Testis (tissue), 3 donors: ENCODE measurements around the gene CCDC93. TPM values are rescaled to one million over a fixed set of nuclear protein-coding genes. Genes with fewer than 3 reads are reported as not detected.

Experiments used
- DNase-seq: peaks from one replicate; pipeline ENCODE4 v3.0.0-alpha.2; 2019
- H3K27ac ChIP-seq, 2 donors: fragments of 200-600 bp; sonication (generic); one replicate each; pipeline ENCODE4 v1.5.1; 2019
- H3K27me3 ChIP-seq: fragments of 200-600 bp; sonication (generic); one replicate; pipeline ENCODE4 v1.5.1; 2019
- H3K36me3 ChIP-seq: fragments of 200-600 bp; sonication (generic); one replicate; pipeline ENCODE4 v1.5.1; 2017; ENCODE audit warnings: low read depth; ENCODE audit errors: missing control alignments
- H3K4me1 ChIP-seq: fragments of 200-600 bp; sonication (generic); one replicate; pipeline ENCODE4 v1.5.1; 2019
- H3K4me3 ChIP-seq, 2 donors: fragments of 200-600 bp; sonication (generic); one replicate each; pipeline ENCODE4 v1.5.1; 2017 to 2019
- H3K9me3 ChIP-seq: fragments of 200-600 bp; sonication (generic); one replicate; pipeline ENCODE4 v1.5.1; 2017
- POLR2A ChIP-seq: fragments of 450-650 bp; IDR thresholded peaks from one replicate; pipeline ENCODE4 v1.6.1; 2017; ENCODE audit warnings: antibody characterized with exemption, mild to moderate bottlenecking, moderate library complexity
- WGBS, 2 donors: methylation state at CpG; one replicate each; pipeline ENCODE4 v1.1.5; 2018; 5-methylcytosine and 5-hydroxymethylcytosine counted together
- intact Hi-C: fragments of 100-400 bp; cut with DNase I; formaldehyde crosslinking; loops from one replicate; pipeline ENCODE4 v1.15.1; 2023; ENCODE audit warnings: low total_unique reads
- polyA plus RNA-seq: library from polyadenylated mRNA; stranded (reverse); fragments of 350-450 nt; fragmentation: Illumina TruSeq; extraction: RNeasy Lipid Tissue Mini Kit (QIAGEN cat#74804); gene quantifications from one replicate; pipeline ENCODE4 v1.2.3, GENCODE V29; 2014; ENCODE audit warnings: low read depth, low replicate concordance; ENCODE audit not compliant: insufficient read depth
- total RNA-seq, 2 donors: library from RNA; depleted of rRNA; stranded (reverse); fragments of >200 nt; gene quantifications; one replicate each; pipeline ENCODE4 v1.2.3, GENCODE V29; 2016
- TF ChIP-seq, protein P1 (sequence below), 3 experiments: fragments of 450-650 bp in 2 of 3; fragments of 200-600 bp in 1 of 3; sonication (generic) in 1 of 3; IDR thresholded peaks; one replicate each; pipeline ENCODE4 v1.5.1; 2016 to 2019; ENCODE audit warnings: antibody characterized with exemption in 3 of 3, mild to moderate bottlenecking in 2 of 3, moderate library complexity in 1 of 3

CCDC93 gene
- total and polyA plus RNA-seq, 3 donors from 2014 or later: 44.4 to 82.3 (median 61.6) TPM

DNA sequence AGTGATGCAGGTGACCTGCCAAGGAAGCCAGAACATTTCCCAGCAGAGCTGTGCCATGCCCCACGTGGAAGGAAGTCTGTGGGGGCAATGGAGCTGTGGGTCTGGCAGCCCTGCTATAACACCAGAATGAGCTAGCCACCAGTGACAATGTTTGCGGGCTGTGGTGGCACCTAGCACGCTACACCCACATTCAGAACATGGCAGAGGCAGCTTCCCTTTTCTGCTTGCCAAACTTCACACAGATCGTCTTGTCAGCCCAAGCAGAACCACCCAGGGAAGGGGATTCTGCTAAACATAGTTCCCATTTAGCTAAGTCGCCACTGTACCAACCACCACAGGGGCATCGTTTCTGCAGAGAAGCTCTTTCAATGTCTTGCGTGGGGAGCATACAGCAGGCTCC lies 27.0 kb upstream of the CCDC93 start:
- Histone ChIP-seq H3K36me3 (no peaks in the 10 kb centered on the region), H3K27me3 (no peaks in the 10 kb centered on the region), H3K4me3 (no peak overlapping the region), H3K27ac (no peak overlapping the region), H3K4me1 (no peaks in the 10 kb centered on the region), H3K9me3 (no peaks in the 10 kb centered on the region)
- WGBS, 2 donors: 56 to 90% methylated on average over 4 to 7 of the region's 7 CpGs
- no peak for DNase-seq
- TF ChIP-seq POLR2A: no peak
- TF ChIP-seq, protein P1, sequence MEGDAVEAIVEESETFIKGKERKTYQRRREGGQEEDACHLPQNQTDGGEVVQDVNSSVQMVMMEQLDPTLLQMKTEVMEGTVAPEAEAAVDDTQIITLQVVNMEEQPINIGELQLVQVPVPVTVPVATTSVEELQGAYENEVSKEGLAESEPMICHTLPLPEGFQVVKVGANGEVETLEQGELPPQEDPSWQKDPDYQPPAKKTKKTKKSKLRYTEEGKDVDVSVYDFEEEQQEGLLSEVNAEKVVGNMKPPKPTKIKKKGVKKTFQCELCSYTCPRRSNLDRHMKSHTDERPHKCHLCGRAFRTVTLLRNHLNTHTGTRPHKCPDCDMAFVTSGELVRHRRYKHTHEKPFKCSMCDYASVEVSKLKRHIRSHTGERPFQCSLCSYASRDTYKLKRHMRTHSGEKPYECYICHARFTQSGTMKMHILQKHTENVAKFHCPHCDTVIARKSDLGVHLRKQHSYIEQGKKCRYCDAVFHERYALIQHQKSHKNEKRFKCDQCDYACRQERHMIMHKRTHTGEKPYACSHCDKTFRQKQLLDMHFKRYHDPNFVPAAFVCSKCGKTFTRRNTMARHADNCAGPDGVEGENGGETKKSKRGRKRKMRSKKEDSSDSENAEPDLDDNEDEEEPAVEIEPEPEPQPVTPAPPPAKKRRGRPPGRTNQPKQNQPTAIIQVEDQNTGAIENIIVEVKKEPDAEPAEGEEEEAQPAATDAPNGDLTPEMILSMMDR (IDR thresholded peaks at IDR 0.05): no peak
- intact Hi-C loops: loop anchor here (10.0 kb wide), 1 partner anchor 814 kb away; no protein-coding TSS in a partner anchor

DNA sequence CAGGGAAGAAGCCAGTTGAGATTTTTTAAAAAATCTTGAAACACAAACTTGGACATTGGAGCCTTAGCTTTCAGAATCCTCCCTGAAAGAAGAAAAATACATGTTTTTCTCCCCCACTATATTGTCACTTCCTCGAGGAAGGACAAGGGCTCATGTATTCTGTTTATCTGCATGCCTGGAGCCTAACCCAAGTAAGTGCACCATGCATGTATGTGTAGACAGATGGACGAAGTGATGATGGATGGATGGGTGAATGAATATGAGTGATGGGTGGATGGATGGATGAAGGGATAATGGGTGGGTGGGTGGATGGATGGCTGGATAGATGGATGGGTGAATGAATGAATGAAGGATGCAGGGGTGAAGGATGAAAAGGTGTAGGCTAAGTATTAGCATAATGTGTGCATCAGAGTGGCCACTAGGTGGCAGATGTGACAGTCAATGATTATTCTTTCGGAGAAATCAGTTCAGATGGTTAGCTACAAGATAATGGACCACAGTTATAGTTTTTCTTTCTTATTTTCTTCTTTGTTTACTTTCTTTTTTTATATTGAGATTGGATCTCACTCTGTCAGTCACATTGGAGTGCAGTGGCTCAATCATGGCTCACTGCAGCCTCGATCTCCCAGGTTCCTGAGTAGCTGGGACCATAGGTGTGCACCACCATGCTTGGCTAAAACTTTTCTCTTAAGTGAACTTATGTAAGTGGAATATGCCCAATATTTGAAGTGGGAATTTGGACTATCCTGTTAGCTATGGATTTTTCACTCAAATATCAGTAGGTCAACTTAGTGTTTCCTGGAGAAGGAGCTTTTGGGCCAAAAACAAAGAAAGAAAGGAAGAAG lies 18.5 kb upstream of the CCDC93 start:
- H3K27ac ChIP-seq: no peak overlapping the region
- DNase-seq: peak; percentile 65
- intact Hi-C loops: no loop called here
- 43 to 51% methylated on average over 4 of the region's 4 CpGs for WGBS, 2 donors
- TF ChIP-seq, protein P1 (IDR thresholded peaks at IDR 0.05): peak in 2 of 3 experiments; percentile 64 to 80
- TF ChIP-seq POLR2A: no peak
- no peaks in the 10 kb centered on the region for H3K9me3 ChIP-seq
- H3K27me3 ChIP-seq: no peaks in the 10 kb centered on the region
- no peaks in the 10 kb centered on the region for H3K36me3 ChIP-seq
- H3K4me3 ChIP-seq: no peak overlapping the region
- H3K4me1 ChIP-seq: no peaks in the 10 kb centered on the region

DNA sequence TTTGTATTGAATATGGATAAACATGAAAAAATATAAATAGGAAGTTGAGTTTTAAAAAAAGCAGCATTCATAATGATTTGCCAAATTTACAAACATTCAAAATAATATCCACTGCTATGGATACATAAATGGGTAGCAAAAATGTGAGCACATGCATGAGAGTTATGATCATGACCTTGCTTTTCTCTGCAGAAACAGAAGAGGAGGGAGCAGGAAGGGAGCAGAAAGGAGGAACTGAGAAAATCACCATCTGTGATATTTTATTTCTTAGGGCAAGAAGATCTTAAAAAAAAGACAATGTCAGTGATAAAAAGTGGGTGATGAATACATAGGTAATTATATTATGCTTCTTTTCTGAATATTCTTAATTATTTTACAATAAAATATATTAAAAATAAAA lies 17.7 kb upstream of the CCDC93 start:
- no peak for DNase-seq
- H3K4me1 ChIP-seq: no peaks in the 10 kb centered on the region
- no peaks in the 10 kb centered on the region for H3K27me3 ChIP-seq
- H3K27ac ChIP-seq: no peak overlapping the region
- no peaks in the 10 kb centered on the region for H3K36me3 ChIP-seq
- no peaks in the 10 kb centered on the region for H3K9me3 ChIP-seq
- TF ChIP-seq, protein P1 (IDR thresholded peaks at IDR 0.05): no peak
- intact Hi-C loops: no loop called here
- no peak overlapping the region for H3K4me3 ChIP-seq

DNA sequence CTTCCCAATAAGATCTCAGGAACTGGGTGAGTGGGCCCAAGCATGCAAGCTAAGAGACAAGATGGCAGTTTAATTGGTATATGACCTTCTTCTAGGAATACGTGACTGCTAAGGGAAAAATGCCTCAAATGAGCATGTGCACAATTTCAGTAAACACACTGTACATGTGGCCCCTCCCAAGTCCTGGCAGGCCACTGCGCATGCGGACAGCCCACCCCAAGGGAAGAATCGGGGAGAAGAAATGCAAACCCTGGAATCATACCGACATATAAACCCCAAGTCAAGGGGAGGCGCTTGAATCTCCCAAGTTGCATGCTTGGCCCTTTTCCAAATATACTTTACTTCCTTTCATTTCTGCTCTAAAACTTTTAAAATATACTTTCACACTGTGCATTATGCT lies 15.2 kb upstream of the CCDC93 start:
- Histone ChIP-seq H3K27ac (no peak overlapping the region), H3K27me3 (no peaks in the 10 kb centered on the region), H3K4me1 (no peaks in the 10 kb centered on the region), H3K4me3 (no peak overlapping the region), H3K36me3 (no peaks in the 10 kb centered on the region), H3K9me3 (no peaks in the 10 kb centered on the region)
- 87 to 93% methylated on average over 6 of the region's 6 CpGs for WGBS, 2 donors
- intact Hi-C loops: no loop called here
- DNase-seq: no peak
- TF ChIP-seq POLR2A: no peak
- TF ChIP-seq, protein P1 (IDR thresholded peaks at IDR 0.05): no peak

DNA sequence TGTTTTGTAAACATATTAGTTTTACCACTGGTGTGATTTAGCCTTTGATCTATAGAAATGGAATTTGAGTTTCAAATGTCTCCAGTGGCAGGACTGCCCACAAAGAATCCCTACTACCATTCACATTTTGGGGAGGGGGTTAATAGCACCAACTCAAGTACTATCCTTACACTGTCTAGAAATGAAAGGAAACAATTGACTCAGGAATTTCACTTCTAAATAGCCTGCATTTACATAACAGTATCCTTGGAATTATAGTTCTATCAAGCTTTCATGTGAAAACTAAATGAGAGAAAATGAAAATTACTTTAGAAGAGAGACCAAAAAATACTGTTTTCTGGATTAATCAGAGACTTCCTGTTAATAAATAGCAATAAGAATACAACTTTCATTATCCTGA lies 7.5 kb upstream of the CCDC93 start:
- no peak overlapping the region for H3K27ac ChIP-seq
- H3K36me3 ChIP-seq: no peaks in the 10 kb centered on the region
- H3K4me1 ChIP-seq: no peaks in the 10 kb centered on the region
- no peak for DNase-seq
- H3K27me3 ChIP-seq: no peaks in the 10 kb centered on the region
- no peak overlapping the region for H3K4me3 ChIP-seq
- H3K9me3 ChIP-seq: no peaks in the 10 kb centered on the region
- intact Hi-C loops: no loop called here
- TF ChIP-seq, protein P1 (IDR thresholded peaks at IDR 0.05): no peak
- TF ChIP-seq POLR2A: no peak
